GM10266 (cell line): Measurements from ENCODE around the gene ZNF584.

Source experiments
- DNase-seq: peaks from one replicate; pipeline ENCODE4 v3.0.0; 2012; ENCODE audit errors: extremely low spot score
- CTCF ChIP-seq: IDR thresholded peaks from 2 replicates; pipeline ENCODE4 v1.5.1; 2012; ENCODE audit warnings: mild to moderate bottlenecking, low read depth; ENCODE audit not compliant: control insufficient read depth, insufficient read depth; ENCODE audit errors: missing control alignments

ZNF584 gene

GRCh38 chr19:58397533-58398037 lies 10.9 kb upstream of the ZNF584 start:
- peak; percentile 26 for DNase-seq
- no peak for TF ChIP-seq CTCF

- DNase-seq = no peak
- no peak for TF ChIP-seq CTCF
These were observed 10.4 kb upstream of the ZNF584 start for GRCh38 chr19:58398087-58398486.

- no peak for DNase-seq
- no peak for TF ChIP-seq CTCF
These were observed 9.9 kb upstream of the ZNF584 start for GRCh38 chr19:58398545-58398944.

- DNase-seq = no peak
- no peak for TF ChIP-seq CTCF
These were observed 8.5 kb upstream of the ZNF584 start for GRCh38 chr19:58399903-58400302.

GRCh38 chr19:58400316-58400915 lies 8.0 kb upstream of the ZNF584 start:
- TF ChIP-seq CTCF = no peak

GRCh38 chr19:58400916-58401839 lies 7.3 kb upstream of the ZNF584 start:
- TF ChIP-seq CTCF = no peak

More at GRCh38 chr19:58400316-58400915, 8.0 kb upstream of the ZNF584 start:
- no peak for DNase-seq

More at GRCh38 chr19:58400916-58401839, 7.3 kb upstream of the ZNF584 start:
- DNase-seq = peak; percentile 99
